Measurements from ENCODE around the gene SLC6A3.
A peak's percentile ranks its signal among the peaks of the same experiment; 100 is the strongest.

SLC6A3 gene

DNA sequence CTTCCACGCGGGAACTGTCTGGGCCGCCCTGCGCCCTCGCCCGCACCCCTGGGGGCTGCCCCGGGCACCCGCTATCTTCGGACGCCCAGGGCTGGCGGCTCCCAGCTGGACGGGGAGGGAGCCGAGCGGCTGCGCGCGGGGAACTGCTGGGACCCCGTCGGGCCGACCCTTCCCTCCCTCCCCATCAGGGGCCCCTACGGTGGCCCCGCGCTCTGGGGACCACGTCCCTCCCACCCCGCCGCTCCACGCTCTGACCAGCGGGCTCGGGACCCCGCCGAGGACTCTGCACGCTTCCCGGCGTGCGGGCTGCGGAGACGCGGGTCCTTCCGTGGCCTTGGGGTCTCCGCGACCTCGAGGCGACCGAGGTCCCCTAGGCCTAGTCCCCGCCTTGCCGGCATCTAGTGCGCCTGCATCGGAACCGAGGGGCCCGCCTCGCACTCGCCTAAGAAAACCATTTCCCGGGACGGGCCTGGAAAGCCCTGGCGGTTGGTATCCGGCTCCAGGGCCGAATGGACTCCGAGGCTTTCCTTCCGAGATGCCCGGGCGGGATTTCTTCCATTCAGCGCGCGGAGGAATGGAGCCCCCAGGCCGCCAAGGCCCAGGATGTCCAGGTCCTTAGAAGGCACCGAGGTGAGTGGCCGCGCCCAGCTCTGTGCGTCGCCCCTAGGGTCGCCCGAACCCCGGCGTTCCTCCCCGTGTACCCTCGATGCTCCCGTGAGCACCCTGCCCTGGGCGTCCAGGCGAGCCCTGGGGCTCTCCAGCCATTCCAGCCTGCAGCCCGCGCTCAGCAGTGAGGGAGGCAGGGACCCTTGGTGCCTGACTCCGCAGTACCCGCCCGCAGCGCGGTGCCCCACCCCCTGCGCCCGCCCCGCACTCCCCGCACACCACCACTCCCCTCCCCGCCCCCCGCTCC, 705 bp upstream of the SLC6A3 start:
- H3K4me1 Mint-ChIP-seq, result peaks cover 11 to 24% of the 10 kb centered on the region in 2 donors
- no peak for DNase-seq
- ATAC-seq (replicated peaks), result peak in 1 of 2 donors; percentile 16
- peaks cover 65 to 69% of the 10 kb centered on the region in 2 donors for H3K27me3 Mint-ChIP-seq
- H3K27ac Mint-ChIP-seq, result no peak overlapping the region
- H3K36me3 Mint-ChIP-seq, result no peaks in the 10 kb centered on the region
- no peaks in the 10 kb centered on the region for H3K9me3 Mint-ChIP-seq
- H3K4me3 Mint-ChIP-seq, result no peak overlapping the region

DNA sequence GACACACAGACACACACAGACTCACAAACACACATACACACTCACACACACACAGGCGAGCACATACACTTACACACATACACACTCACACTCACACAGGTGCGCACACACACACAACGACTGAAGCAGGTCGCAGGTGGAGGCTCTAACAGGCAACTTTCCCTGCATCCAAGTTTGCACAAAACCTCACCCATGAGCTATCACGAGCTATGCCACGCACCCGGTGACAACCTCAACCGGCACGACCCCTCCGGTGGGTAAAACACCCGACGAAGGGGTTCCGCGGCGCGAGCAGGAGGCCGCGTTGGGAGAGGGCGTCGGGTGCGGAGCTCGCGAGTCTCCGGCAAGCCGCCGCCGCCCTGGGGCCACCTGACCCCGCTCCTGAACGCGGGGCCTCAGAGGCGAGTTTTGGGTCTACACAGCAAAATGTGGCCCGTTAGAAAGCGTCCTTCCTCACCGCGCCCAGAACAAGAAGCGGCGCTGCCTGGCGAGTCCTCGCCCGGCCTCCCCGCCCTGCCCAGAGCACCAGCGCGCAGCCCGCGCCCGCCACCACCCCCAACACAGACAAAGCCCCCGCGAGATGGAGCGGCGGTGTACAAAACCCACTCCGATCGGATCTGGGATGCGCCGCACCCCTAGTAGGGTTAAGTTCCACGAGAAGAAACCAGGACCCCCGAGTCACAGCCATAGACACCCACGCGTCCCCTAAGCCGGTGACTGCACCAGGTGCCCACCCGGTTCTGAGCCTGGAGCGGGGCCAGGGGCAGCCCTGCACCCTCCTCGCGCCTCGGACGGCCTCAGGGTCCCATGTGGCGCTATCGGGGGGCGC, 665 bp downstream of the SLC6A3 start:
- peak overlapping the region; percentile 68 to 77 for H3K4me3 Mint-ChIP-seq
- H3K27me3 Mint-ChIP-seq, result peaks cover 78 to 80% of the 10 kb centered on the region in 2 donors
- ATAC-seq (replicated peaks) (peak in 1 of 2 donors; percentile 19), DNase-seq (no peak)
- peaks cover 11 to 24% of the 10 kb centered on the region in 2 donors for H3K4me1 Mint-ChIP-seq
- peaks cover 3 to 6% of the 10 kb centered on the region in 2 donors for H3K36me3 Mint-ChIP-seq
- no peak overlapping the region for H3K27ac Mint-ChIP-seq
- peaks cover 6 to 7% of the 10 kb centered on the region in 2 donors for H3K9me3 Mint-ChIP-seq

DNA sequence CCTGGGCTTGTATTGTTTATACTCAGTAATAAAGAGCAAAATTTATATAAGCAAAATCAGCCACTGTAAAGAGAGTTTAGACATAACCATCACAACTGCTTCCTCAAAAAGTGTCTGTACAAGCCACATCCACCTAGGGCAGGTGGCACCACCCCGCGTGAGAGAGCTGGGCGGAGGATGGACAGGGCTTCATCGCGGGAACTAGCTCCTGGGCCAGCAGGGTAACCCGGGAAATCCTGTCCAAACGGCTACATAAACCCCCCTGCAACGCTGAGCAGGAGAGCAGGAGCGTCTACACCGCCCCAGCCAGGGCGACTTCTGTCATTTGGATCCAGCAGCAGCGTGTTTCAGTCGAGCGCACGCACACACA, 1.3 kb downstream of the SLC6A3 start:
- peaks cover 77 to 78% of the 10 kb centered on the region in 2 donors for H3K27me3 Mint-ChIP-seq
- H3K4me3 Mint-ChIP-seq, result peak overlapping the region; percentile 48 to 53
- peaks cover 6 to 7% of the 10 kb centered on the region in 2 donors for H3K9me3 Mint-ChIP-seq

DNA sequence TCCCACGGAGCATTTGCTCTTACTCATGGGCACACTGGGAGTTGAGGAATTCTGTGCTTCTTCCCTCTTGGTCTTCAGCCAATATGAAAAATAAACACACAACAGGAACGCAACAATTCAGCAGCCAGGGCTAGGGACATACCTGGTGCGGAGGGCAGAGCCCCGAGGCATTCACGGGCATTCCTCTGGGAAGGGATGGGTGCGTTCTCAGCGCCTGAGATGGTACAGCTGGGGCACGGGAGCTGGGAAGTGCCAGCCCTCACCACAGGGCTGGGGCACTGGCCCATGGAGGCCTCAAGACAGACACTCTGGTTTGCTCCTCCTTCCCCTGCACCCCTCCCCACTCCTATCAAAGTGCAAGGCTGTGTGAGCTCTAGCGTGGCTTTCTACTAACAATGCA, 2.1 kb downstream of the SLC6A3 start:
- no peak overlapping the region for H3K4me3 Mint-ChIP-seq
- ATAC-seq (replicated peaks) (no peak), DNase-seq (no peak)
- peaks cover 6 to 7% of the 10 kb centered on the region in 2 donors for H3K9me3 Mint-ChIP-seq
- H3K27ac Mint-ChIP-seq, result no peak overlapping the region
- H3K27me3 Mint-ChIP-seq, result peaks cover 72 to 74% of the 10 kb centered on the region in 2 donors
- H3K4me1 Mint-ChIP-seq, result peaks cover 11 to 24% of the 10 kb centered on the region in 2 donors
- peaks cover 3 to 6% of the 10 kb centered on the region in 2 donors for H3K36me3 Mint-ChIP-seq

More for the DNA sequence above, 1.3 kb downstream of the SLC6A3 start:
- no peak overlapping the region for H3K27ac Mint-ChIP-seq
- DNase-seq (no peak), ATAC-seq (replicated peaks) (peak; percentile 21 to 44)
- peaks cover 3 to 6% of the 10 kb centered on the region in 2 donors for H3K36me3 Mint-ChIP-seq
- peaks cover 11 to 24% of the 10 kb centered on the region in 2 donors for H3K4me1 Mint-ChIP-seq

DNA sequence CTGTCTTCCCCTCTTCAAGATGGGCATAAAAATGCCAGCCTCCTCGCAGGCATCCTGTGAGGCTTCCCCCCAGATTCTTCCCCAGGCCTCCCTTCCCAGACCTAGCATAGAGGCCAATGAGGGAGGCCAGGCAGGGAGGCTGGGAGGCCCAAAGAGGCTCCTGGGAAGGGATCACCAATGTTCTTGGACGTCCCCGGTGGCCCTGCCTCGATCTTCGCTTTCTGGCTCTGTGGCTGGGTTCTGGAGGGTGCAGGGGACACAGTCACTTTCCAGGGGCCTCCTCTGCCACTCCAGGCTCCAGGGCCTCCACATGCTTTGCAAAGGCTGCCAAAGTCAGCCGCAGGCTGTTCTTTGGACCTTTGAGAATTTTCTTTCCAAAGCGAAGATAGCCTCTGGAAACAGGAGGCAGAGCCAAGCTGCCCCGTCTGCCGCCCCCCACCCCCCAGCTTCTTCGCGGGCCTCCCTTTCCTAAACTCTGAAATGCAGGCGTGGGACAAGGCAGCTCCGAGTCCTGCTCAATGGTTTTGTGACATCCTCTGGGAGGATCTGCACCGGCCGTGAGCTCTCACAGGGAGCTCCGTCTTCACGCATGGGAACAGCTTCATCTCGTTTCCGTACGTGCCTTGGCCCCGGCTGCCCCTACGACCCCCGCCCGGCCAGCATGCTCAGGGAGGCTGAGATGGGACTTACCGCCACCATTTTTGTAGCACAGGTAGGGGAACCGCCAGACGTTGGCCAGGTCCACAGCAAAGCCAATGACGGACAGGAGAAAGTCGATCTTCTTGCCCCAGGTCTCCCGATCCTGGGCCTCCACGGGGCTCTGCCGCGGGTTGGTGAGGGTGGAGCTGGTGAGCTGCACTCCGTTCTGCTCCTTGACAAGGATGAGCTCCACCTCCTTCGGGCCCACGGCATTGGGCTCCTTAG, 2.8 kb downstream of the SLC6A3 start:
- DNase-seq, result no peak

DNA sequence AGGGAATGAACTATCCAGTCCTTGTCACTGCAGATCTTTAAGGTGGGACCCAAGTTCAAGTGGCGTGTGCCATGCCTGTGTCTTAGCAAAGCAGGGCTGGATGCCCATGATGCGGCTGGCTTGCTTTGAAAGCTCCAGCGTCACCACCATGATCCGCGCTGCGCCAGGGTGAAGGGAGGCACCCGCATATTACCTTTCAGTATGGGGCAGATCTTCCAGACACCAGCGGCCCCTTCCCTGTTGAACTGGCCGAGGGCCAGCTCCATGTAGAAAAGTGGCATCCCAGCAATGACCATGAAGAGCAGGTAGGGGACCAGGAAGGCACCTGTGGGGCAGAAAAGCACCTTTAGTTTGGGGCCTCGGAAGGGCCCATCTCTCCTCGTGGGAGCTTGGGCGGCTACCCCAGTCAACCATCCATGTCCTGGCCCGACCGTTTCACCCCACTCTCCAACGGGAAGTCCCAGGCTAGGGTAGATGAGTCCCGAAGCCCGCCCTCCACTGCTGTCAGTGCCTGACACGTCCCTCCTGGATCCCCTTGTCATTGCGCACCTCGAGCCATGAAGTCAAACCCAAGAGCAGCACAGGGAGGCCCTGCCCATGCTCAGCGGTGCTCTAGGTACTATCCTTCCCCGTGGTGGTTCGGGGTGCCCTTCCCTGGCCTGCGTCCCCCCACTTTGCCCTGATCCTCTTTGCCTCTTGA, 3.9 kb downstream of the SLC6A3 start:
- peaks cover 7 to 20% of the 10 kb centered on the region in 2 donors for H3K4me1 Mint-ChIP-seq
- H3K27me3 Mint-ChIP-seq, result peaks cover 61 to 62% of the 10 kb centered on the region in 2 donors
- ATAC-seq (replicated peaks) (no peak), DNase-seq (no peak)
- H3K4me3 Mint-ChIP-seq, result no peak overlapping the region
- no peak overlapping the region for H3K27ac Mint-ChIP-seq
- peaks cover 6 to 7% of the 10 kb centered on the region in 2 donors for H3K9me3 Mint-ChIP-seq
- peaks cover 3 to 6% of the 10 kb centered on the region in 2 donors for H3K36me3 Mint-ChIP-seq

More for the DNA sequence above, 2.8 kb downstream of the SLC6A3 start:
- Mint-ChIP-seq H3K36me3 (peaks cover 3 to 6% of the 10 kb centered on the region in 2 donors), H3K27me3 (peaks cover 66 to 69% of the 10 kb centered on the region in 2 donors), H3K27ac (no peak overlapping the region), H3K4me1 (peaks cover 11 to 20% of the 10 kb centered on the region in 2 donors), H3K9me3 (peaks cover 6 to 7% of the 10 kb centered on the region in 2 donors), H3K4me3 (no peak overlapping the region)
- no peak for ATAC-seq (replicated peaks)

DNA sequence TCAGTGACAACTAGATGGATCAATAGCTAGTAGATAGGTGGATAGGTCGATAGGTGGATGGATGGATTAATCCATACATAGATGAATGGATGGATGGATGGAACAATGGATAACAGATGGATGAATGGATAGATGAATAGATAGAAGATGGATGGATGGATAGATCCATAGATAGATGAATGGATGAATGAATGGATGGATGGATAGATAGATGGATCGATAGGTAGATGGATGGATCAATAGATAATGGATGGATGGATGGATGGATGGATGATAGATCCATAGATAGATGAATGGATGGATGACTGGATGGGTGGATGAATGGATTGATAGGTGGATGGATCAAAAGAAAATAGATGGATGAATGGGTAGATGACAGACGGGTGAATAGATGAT, 5.1 kb downstream of the SLC6A3 start:
- Mint-ChIP-seq H3K27ac (no peak overlapping the region), H3K4me3 (no peak overlapping the region), H3K36me3 (peaks cover 3 to 6% of the 10 kb centered on the region in 2 donors), H3K4me1 (peaks cover 7 to 20% of the 10 kb centered on the region in 2 donors), H3K9me3 (peaks cover 6 to 7% of the 10 kb centered on the region in 2 donors), H3K27me3 (peaks cover 59 to 61% of the 10 kb centered on the region in 2 donors)
- DNase-seq, result no peak
- no peak for ATAC-seq (replicated peaks)

DNA sequence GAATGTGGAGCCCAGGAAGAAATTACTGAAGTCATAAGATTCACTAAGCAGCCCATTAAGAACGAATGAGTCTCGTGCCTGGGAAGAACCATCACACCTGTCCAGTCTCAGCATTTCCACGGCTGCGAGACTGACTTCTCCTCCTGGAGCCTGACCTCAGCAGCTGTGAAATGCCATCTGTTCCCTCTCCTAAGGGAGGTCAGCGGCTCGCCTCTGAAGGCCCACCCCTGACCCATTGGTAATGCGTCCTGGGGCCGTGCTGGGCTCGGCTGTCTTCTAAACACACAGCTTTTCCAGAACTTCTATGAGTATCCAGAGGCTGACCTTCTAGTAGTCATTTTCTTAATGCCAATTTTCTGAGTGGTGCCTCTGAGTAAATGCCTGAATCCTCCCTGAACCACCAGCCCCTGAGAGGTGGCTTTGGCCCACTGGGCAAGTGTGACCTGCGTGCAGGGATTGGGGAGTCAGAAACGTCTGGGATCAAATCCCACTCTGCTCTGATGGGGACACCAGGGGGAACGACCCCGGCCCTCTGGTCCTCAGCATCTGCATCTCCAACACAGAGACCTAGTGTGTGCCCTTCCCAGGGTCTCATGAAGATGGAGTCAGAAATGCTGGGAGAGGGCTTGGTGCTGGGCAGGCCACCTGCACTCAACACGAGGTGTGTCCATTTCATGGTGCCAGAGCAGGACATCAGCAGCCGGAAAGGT, 5.7 kb downstream of the SLC6A3 start:
- DNase-seq (no peak), ATAC-seq (replicated peaks) (no peak)
- Mint-ChIP-seq H3K4me1 (peaks cover 5 to 15% of the 10 kb centered on the region in 2 donors), H3K27me3 (peaks cover 56% of the 10 kb centered on the region in 2 donors), H3K9me3 (peaks cover 6 to 7% of the 10 kb centered on the region in 2 donors), H3K36me3 (peaks cover 3 to 6% of the 10 kb centered on the region in 2 donors), H3K27ac (no peak overlapping the region), H3K4me3 (no peak overlapping the region)

DNA sequence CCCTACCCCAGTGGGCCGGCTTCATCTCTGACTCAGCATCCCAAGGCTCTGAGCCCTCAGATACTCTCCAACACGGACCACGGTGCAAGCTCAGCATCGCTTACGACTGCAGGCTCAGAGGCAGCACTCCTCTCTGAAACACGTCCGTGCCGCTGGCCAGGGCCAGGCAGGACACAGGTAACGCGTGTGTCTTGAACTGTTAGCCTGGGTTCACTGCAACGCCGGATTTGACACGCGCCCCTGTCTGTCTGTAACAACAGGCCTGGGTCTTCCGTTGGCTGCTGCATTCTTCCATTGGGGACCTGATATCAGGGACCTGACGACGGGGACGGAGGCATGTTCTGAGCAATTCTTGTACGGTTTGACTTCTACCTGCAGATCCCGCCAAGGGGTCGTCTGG, 6.4 kb downstream of the SLC6A3 start:
- DNase-seq, result no peak
- H3K4me1 Mint-ChIP-seq, result peaks cover 0 to 8% of the 10 kb centered on the region in 2 donors
- peaks cover 51% of the 10 kb centered on the region in 2 donors for H3K27me3 Mint-ChIP-seq
- H3K36me3 Mint-ChIP-seq, result peaks cover 3 to 6% of the 10 kb centered on the region in 2 donors
- H3K9me3 Mint-ChIP-seq, result peaks cover 6 to 7% of the 10 kb centered on the region in 2 donors
- no peak overlapping the region for H3K4me3 Mint-ChIP-seq
- H3K27ac Mint-ChIP-seq, result no peak overlapping the region
- no peak for ATAC-seq (replicated peaks)

DNA sequence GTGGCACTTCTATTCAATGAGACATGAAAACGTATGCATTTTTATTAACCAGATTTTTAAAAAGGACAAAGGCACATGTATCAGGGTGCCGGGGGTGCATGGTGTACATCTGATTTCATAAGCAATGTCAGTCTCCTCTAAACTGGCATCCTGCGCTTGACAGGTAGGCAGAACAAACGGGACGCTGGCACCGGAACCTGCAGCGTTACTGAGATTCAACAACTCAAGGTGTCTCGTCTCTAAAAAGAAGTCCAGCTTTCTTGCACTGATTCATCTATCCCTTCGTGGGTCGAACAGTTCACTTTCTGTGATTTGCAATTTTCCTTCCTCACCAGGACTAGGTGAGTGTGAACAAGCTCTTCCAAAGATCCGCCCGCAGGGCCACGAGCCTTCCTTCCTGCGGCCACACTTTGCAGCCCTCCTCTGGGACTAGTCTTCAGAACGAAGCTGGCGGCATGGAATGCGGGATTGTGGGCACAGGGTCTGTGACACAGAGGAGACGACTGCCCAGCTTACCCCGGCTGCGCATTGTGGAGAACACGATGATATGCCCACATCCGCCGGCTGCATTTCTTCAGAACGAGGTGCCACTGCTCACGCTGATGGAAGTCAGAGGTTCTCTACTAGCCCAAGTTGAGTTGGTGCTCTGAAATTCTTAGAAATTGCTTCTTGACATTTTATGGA, 7.2 kb downstream of the SLC6A3 start:
- peaks cover 48 to 50% of the 10 kb centered on the region in 2 donors for H3K27me3 Mint-ChIP-seq

DNA sequence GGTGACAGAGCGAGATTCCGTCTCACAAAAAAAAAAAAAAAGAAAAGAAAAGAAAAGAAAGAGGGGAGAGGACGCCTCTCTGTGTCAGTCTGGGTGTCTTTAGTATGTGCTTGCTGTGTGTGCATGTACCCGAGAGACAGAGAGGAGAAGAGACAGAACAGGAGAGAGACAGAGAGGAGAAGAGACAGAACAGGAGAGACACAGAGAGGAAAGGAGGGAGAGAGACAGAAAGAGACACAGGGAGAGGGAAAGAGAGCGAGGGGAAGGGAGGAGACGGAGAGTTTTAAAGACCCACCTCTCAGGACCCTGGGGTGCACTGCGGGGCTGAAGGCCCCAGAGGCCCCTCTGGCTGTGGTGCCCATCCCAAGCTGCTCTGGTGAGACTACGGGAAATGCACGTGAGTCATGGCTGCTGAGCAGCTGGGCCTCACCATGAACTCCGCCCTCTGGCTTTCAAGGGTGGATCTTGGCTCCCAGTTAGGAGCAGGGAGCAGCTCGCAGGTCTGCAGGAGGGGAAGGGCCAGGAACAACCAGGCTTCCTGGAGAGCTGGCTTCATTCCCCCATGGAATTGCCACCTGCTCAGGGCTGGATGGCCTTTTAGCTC, 7.9 kb downstream of the SLC6A3 start:
- Mint-ChIP-seq H3K27ac (no peak overlapping the region), H3K27me3 (peaks cover 43 to 48% of the 10 kb centered on the region in 2 donors)

More for the DNA sequence above, 7.2 kb downstream of the SLC6A3 start:
- Mint-ChIP-seq H3K36me3 (peaks cover 3 to 6% of the 10 kb centered on the region in 2 donors), H3K4me3 (no peak overlapping the region), H3K4me1 (no peaks in the 10 kb centered on the region), H3K9me3 (peaks cover 12 to 14% of the 10 kb centered on the region in 2 donors), H3K27ac (no peak overlapping the region)
- ATAC-seq (replicated peaks), result no peak
- no peak for DNase-seq

DNA sequence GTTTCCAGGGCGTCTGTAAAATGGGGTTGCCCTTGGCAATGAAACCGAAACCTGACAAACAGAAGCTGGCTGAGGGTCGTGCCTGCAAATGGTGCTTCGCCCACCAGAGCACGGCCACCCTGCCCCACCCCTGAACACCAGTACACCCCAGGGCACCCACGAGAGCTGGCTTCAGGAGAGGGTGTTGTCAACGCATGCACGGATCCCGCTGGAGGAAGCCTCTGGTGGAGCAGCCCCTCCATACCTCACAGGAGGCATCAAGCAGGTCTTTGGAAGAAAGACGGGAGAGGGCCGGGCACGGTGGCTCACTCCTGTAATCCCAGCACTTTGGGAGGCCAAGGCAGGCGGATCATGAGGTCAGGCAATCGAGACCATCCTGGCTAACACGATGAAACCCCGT, 8.6 kb downstream of the SLC6A3 start:
- Mint-ChIP-seq H3K4me1 (no peaks in the 10 kb centered on the region), H3K27ac (no peak overlapping the region), H3K4me3 (no peak overlapping the region), H3K27me3 (peaks cover 36 to 42% of the 10 kb centered on the region in 2 donors), H3K9me3 (peaks cover 12 to 14% of the 10 kb centered on the region in 2 donors), H3K36me3 (peaks cover 3 to 6% of the 10 kb centered on the region in 2 donors)
- ATAC-seq (replicated peaks) (no peak), DNase-seq (no peak)

More for the DNA sequence above, 7.9 kb downstream of the SLC6A3 start:
- peaks cover 3 to 6% of the 10 kb centered on the region in 2 donors for H3K36me3 Mint-ChIP-seq
- no peak for ATAC-seq (replicated peaks)
- H3K4me1 Mint-ChIP-seq, result no peaks in the 10 kb centered on the region
- H3K4me3 Mint-ChIP-seq, result no peak overlapping the region
- DNase-seq, result no peak
- H3K9me3 Mint-ChIP-seq, result peaks cover 12 to 14% of the 10 kb centered on the region in 2 donors

All from stimulated activated naive B cell treated with anti-CD40 and anti-IgM and Interleukin-4, amounts not matched to agents 10 μg/mL and 1 μg/mL and 100 μg/mL, for 72 hours (primary cell).